GM18505 (cell line): ENCODE measurements around the gene ALAS1.

Experiments used
- ATAC-seq: cut with Tn5 transposase; IDR thresholded peaks from one replicate; pipeline ENCODE4 v1.9.1; 2021; ENCODE audit not compliant: unreplicated experiment
- POLR2A ChIP-seq: IDR thresholded peaks from 4 replicates; pipeline ENCODE4 v1.6.1; 2011; ENCODE audit warnings: borderline replicate concordance; ENCODE audit not compliant: insufficient read depth, insufficient read length; ENCODE audit errors: extremely low read depth

ALAS1 gene

GRCh38 chr3:52237006-52237656 lies 39.2 kb downstream of the ALAS1 start:
- no peak for TF ChIP-seq POLR2A
- no peak for ATAC-seq

- ATAC-seq, result no peak
- TF ChIP-seq POLR2A, result no peak
Measured at GRCh38 chr3:52237657-52238172, 39.8 kb downstream of the ALAS1 start.

GRCh38 chr3:52238193-52238760 lies 40.3 kb downstream of the ALAS1 start:
- no peak for TF ChIP-seq POLR2A
- no peak for ATAC-seq

GRCh38 chr3:52238761-52239701 lies 41.1 kb downstream of the ALAS1 start, which contains the start of gene TWF2:
Gene TWF2 (minus strand): TSS chr3:52239158. CDS start chr3:52239016, 142 bp downstream.
- peak; percentile 88 for TF ChIP-seq POLR2A
- peak; percentile 74 for ATAC-seq

- peak; percentile 66 for TF ChIP-seq POLR2A
- ATAC-seq, result no peak
Measured at GRCh38 chr3:52240059-52240885, 42.3 kb downstream of the ALAS1 start.

- TF ChIP-seq POLR2A, result no peak
- ATAC-seq, result no peak
Measured at GRCh38 chr3:52240886-52241370, 43.0 kb downstream of the ALAS1 start.

GRCh38 chr3:52242039-52242438 lies 44.1 kb downstream of the ALAS1 start:
- no peak for ATAC-seq

GRCh38 chr3:52243791-52244628 lies 46.0 kb downstream of the ALAS1 start:
- ATAC-seq, result no peak
- peak; percentile 60 for TF ChIP-seq POLR2A

More at GRCh38 chr3:52242039-52242438, 44.1 kb downstream of the ALAS1 start:
- no peak for TF ChIP-seq POLR2A

GRCh38 chr3:52245322-52246263 lies 47.6 kb downstream of the ALAS1 start, which contains the start of gene PPM1M:
Gene PPM1M (plus strand): TSS chr3:52245759. CDS start chr3:52245825, 66 bp downstream.
- ATAC-seq, result no peak

GRCh38 chr3:52246264-52246620 lies 48.3 kb downstream of the ALAS1 start:
- no peak for ATAC-seq
- no peak for TF ChIP-seq POLR2A

More at GRCh38 chr3:52245322-52246263, 47.6 kb downstream of the ALAS1 start, which contains the start of gene PPM1M:
- no peak for TF ChIP-seq POLR2A
